ENCODE measurements around the gene SRRM4. TPM values are rescaled to one million over a fixed set of nuclear protein-coding genes. Genes with fewer than 3 reads are reported as not detected.

Gene SRRM4
- total RNA-seq, 1 donor from 2014 or later, result 1.7 TPM

DNA sequence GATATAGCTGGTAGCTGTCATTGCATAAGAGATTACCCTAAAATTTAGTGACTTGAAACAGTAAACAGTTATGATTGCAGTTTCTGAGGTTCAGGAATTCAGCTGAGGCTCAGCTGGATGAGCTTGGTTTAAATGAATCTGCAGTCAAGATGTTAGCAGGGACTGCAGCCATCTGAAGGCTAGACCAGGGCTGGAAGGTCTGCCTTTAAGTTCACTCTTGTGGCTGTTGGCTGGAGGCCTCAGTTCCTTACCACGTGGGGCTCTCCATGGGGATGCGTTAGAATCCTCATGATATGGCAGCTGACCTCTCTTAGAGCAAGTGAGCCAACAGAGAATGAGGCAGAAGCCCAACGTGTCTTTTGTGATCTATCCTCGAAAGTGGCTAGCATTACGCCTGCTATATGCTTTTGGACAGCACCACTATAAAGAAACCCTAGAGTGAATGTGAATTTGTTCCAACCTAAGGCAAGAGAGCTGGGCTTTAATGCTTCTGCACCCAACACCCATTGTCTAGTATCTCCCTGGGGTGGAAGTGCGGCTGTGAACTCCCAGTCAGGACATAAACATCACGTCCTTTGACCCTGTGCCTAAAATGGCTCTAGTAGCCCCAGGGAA is 223.4 kb downstream of the SRRM4 start:
- Mint-ChIP-seq H3K36me3 (no peaks in the 10 kb centered on the region), H3K4me1 (peaks cover 18% of the 10 kb centered on the region), H3K4me3 (no peak overlapping the region), H3K27ac (no peak overlapping the region), H3K9me3 (no peaks in the 10 kb centered on the region), H3K27me3 (ENCODE audit: low read depth) (no peaks in the 10 kb centered on the region)
- no peak for DNase-seq (ENCODE audit: low spot score in 2 of 2, unreplicated experiment in 2 of 2)
- TF ChIP-seq, protein P1, sequence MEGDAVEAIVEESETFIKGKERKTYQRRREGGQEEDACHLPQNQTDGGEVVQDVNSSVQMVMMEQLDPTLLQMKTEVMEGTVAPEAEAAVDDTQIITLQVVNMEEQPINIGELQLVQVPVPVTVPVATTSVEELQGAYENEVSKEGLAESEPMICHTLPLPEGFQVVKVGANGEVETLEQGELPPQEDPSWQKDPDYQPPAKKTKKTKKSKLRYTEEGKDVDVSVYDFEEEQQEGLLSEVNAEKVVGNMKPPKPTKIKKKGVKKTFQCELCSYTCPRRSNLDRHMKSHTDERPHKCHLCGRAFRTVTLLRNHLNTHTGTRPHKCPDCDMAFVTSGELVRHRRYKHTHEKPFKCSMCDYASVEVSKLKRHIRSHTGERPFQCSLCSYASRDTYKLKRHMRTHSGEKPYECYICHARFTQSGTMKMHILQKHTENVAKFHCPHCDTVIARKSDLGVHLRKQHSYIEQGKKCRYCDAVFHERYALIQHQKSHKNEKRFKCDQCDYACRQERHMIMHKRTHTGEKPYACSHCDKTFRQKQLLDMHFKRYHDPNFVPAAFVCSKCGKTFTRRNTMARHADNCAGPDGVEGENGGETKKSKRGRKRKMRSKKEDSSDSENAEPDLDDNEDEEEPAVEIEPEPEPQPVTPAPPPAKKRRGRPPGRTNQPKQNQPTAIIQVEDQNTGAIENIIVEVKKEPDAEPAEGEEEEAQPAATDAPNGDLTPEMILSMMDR (IDR thresholded peaks at IDR 0.05; ENCODE audit: unreplicated experiment), result no peak

- no peaks in the 10 kb centered on the region for H3K27me3 Mint-ChIP-seq (ENCODE audit: low read depth)
- TF ChIP-seq, protein P1 (IDR thresholded peaks at IDR 0.05; ENCODE audit: unreplicated experiment), result no peak
- no peaks in the 10 kb centered on the region for H3K36me3 Mint-ChIP-seq
- no peak overlapping the region for H3K27ac Mint-ChIP-seq
- no peaks in the 10 kb centered on the region for H3K9me3 Mint-ChIP-seq
- DNase-seq (ENCODE audit: low spot score in 2 of 2, unreplicated experiment in 2 of 2), result no peak
- H3K4me3 Mint-ChIP-seq, result no peak overlapping the region
- peaks cover 18% of the 10 kb centered on the region for H3K4me1 Mint-ChIP-seq
Measured at GRCh38 chr12:119206348-119207062, 225.2 kb downstream of the SRRM4 start.

GRCh38 chr12:119207063-119207560 is 225.8 kb downstream of the SRRM4 start:
- H3K9me3 Mint-ChIP-seq, result no peaks in the 10 kb centered on the region
- no peak overlapping the region for H3K4me3 Mint-ChIP-seq
- TF ChIP-seq, protein P1 (IDR thresholded peaks at IDR 0.05; ENCODE audit: unreplicated experiment), result no peak
- peaks cover 18% of the 10 kb centered on the region for H3K4me1 Mint-ChIP-seq
- no peaks in the 10 kb centered on the region for H3K36me3 Mint-ChIP-seq
- no peak overlapping the region for H3K27ac Mint-ChIP-seq
- no peak for DNase-seq (ENCODE audit: low spot score in 2 of 2, unreplicated experiment in 2 of 2)
- H3K27me3 Mint-ChIP-seq (ENCODE audit: low read depth), result no peaks in the 10 kb centered on the region

DNA sequence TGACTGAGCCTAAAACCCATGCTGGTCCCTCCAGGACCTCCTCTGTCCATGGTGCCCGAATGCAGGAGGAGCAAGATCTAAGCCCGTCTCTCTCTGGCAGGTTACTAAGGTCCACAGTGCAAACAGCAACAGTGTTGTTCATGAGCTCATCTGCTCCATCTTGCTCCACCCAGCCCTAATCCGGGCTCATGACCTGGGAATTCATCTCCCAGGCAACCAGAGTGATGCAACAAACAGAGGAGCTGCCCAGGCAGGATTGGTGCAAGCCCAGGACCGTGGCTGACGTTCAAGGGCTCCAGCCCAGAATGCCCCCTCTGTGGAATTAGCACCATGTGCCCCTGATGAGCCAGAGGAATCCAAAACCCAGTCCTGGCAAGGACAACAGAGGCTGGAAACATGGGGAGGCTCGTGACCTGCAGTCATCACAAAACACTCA is 227.3 kb downstream of the SRRM4 start:
- no peaks in the 10 kb centered on the region for H3K27me3 Mint-ChIP-seq (ENCODE audit: low read depth)
- H3K4me3 Mint-ChIP-seq, result no peak overlapping the region
- no peaks in the 10 kb centered on the region for H3K9me3 Mint-ChIP-seq
- no peak for DNase-seq (ENCODE audit: low spot score in 2 of 2, unreplicated experiment in 2 of 2)
- no peak overlapping the region for H3K27ac Mint-ChIP-seq
- no peaks in the 10 kb centered on the region for H3K36me3 Mint-ChIP-seq
- TF ChIP-seq, protein P1 (IDR thresholded peaks at IDR 0.05; ENCODE audit: unreplicated experiment), result no peak
- peaks cover 18% of the 10 kb centered on the region for H3K4me1 Mint-ChIP-seq

DNA sequence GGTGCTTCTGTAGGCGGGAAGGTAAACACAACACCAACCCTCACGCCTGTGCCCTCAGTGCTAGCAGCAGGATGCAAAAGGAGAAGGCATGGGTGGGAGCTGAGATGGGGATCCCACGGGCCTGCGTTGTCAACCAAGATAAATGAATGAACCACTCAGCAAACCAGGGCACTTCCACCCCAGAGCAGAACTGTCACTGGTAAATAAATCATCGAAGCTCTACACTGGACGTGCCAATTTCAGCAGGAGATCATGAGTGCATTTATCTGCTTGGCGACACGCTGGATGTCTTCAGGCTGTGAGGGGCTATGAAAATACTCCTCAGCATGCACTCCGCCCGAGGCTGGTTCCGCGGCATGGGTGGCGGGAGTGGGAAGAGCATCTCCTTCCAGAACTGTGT is 230.5 kb downstream of the SRRM4 start:
- TF ChIP-seq, protein P1 (IDR thresholded peaks at IDR 0.05; ENCODE audit: unreplicated experiment), result no peak
- Mint-ChIP-seq H3K27me3 (ENCODE audit: low read depth) (no peaks in the 10 kb centered on the region), H3K4me3 (no peak overlapping the region), H3K36me3 (no peaks in the 10 kb centered on the region), H3K27ac (no peak overlapping the region), H3K9me3 (no peaks in the 10 kb centered on the region), H3K4me1 (peaks cover 16% of the 10 kb centered on the region)
- DNase-seq (ENCODE audit: low spot score in 2 of 2, unreplicated experiment in 2 of 2), result no peak

Other genes starting within 250 kb of the SRRM4 start
- 13.5 to 16.8 TPM (median 15.7 TPM) in 3 replicates for gene HSPB8, start 197.4 kb downstream of the SRRM4 start, total RNA-seq